HTERT RPE-1 (cell line): ENCODE results near the gene S100A3.
"Not testable (repeated sequence)": the region's sequence is repeated elsewhere in the genome, so short reads cannot be mapped to it uniquely, and the experiment has no call there.

Source experiments
- in situ Hi-C: fragments of 300-500 bp; cut with MboI; formaldehyde crosslinking; loops from 4 replicates; pipeline ENCODE4 v1.14.3; 2020; ENCODE audit warnings: low sequenced_read_pairs

The S100A3 gene

DNA sequence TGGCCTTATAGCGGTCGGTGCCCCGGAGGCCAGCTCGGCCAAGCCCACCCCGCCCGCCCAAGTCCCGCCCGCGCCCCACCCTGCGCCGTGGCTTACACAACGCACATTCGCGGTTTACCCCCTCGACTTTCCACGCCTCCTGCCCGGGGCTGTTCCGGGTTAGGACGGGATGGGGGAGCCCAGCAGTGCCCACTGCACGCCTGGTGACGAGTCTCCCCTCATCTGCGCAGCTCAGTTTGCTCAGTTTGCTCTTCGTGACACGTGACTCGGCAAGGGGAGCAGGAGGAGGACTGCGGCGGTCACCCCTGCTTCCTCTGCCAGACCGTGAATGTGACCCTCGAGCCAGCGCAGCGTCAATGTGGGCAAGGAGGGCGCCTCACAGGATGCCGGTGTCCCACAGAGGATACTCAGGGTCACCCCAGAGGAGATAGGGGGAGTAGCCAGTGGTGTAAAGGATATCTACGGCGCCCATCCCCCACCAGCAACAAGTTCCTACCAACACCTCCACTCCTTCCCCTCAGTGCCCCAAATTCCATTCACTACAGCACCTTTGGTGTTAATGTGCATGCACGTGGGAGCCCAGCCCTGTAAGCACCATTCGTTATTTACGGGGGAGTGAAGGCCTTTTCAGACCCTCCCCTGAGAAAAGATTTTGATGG lies 12.9 kb downstream of the S100A3 start:
- in situ Hi-C loops, result no loop called here

DNA sequence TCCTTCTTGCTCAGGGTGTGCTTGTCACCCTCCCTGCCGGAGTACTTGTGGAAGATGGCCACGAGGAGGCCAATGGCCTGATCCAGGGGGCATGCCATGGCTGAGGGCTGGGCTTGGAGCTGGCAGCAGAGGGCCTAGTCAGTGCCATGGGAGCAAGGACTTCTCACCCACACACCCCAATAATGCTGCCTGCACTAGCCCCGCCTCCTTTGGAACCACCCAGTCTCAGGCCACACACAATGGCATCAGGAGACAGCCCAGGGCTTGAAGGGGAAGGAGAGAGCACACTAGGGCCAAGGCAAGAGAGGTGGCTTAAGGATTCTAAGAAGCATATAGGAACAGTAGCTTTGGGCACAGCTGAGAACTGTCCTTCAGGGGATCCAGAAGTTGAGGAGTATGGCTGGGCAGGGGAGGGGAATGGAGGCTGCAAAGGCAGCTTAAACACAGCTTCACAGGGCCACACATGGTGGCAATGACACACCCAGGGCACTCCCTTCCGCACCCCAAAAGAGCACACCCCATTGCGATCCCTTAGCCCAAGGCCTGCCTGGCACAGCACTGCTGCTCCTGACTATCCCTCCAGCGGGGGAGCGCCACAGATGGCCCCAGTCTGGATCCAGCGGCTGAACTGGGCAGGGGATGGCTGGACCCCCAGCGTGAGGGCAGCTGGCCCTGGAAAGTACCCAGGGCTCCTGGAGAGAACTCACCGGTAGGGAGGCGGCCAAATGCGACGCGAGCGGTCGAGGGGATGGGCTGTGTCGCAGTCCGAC lies 13.6 kb downstream of the S100A3 start, which contains the start of gene S100A6:
Gene S100A6, minus strand, starts transcription at position 750 of the 770 bp plus-strand sequence. Its CDS starts 652 bp downstream, at position 98.
- in situ Hi-C loops, result no loop called here

DNA sequence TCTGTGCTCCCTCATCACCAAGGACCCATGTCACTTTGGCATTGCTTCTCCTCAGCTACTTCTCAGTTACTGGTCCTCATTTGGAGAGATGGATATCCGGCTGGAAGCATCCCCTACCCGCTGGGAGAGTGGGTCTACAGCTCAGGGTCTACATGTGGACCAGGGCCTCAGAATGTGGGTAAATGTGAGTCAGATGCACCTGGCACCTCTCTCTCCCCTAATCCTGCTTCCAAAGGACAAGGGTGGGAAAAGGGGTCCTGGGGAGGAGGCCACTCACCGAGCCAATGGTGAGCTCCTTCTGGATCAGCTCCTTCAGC lies 14.2 kb downstream of the S100A3 start:
- in situ Hi-C loops, result no loop called here

DNA sequence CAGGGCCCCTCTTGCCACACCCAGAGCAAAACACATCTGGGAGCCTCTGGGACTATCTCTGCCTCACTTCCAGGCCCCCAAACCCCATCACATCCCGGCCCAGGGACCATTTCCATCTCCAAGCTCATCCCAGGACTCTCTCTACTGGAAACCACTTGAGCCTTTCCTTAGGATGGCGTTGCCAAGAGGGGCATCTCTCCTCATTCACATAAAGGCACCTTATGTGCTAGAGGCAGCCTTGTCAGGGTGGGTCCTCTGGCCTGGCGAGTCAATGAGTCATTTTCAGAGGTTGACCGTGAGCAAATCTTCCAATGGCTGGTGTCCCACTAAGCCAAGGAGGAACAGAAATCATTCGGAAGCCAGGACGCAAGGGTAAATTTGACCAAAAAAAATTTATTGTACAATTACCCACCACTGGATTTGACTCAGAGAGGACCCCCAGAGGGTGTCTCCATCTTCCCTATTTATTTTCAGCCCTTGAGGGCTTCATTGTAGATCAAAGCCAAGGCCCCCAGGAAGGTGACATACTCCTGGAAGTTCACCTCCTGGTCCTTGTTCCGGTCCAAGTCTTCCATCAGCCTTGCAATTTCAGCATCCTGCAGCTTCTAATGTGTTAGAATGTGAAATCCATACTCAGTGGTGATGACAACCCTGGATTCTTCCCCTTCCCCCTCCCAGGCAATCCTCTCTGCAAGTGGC lies 14.7 kb downstream of the S100A3 start:
- in situ Hi-C loops, result no loop called here

DNA sequence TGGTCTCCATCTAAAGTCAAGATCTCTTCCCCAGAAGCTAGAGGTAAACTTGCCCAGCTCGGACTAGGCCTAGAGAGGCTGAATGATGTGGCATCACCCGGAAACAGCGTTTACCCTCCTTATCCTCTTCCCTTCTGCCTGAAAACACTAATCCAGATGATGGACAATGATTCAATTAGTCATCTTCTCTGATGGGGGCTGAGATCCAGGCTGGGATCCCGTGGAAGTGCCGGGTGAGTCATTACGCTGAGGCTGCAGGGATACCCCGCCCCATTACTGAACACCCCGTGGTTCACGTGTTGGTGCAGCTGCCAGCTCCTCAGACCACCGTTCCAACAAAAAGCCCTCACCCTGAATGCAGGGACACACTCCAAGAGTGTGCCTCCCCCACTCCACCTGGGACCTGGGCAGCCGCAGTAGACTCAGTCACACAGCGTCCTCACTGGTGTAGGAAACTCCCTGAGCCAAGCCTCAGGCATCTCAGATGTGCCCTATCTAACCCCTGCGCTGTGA lies 15.3 kb downstream of the S100A3 start:
- in situ Hi-C loops, result no loop called here

DNA sequence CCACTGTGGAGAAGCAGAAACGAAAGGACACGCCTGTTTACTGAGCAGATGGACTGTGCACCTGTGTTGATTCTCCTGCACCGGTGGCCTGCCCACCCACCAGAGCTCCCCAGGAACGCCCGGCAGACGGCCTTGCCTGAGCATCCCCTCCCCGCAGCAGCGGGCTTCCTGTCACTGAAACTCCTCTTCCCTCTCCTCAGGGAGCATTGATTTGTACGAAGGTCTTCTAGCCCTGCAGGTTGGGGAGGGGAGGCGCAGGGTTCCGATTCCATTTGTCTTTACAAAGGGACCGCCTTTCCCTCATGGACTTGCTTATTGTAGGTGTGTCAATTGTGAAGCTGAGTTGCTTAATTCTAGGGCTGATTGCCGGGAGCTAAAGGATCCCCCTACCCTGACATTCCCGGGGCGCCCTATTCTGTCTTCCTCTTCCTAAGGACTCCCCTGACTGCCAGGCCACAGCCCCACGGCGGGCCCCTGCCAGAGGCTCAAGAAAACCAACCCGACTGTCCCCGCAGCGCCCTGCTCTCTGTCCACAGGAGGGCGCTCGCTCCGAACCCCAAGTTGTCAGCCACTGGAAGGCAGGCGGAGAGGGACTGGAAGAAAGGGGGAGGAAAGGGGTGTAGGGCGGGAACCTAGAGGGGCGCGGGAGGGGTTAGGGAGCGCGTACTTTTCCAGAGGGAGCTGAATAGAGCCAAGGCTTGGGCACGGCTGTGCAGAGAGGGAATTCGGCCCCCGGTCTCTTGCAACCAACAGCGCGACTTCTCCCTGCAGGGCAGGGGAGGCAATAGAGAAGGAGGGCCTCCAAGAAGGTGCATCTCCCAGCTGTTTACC lies 16.1 kb downstream of the S100A3 start:
- in situ Hi-C loops, result no loop called here

DNA sequence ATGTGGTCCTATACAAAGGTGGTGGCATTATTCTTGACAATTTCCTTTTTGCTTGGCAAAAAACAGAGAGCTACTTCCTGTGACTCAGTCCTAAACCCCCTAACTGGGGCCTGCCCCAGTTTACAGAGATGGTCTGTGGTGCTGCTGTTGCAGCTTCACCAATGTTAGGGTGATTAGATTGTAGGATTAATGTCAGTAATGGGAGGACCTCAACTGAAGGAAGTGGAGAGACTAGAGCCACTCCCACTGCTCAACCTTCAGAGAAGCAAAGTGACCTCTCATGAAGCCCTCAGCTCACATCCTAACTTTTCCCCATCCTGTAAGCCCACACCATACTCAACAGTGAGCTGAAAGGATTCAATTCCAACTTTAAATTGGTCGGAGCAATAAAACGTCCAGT lies 16.9 kb downstream of the S100A3 start:
- in situ Hi-C loops, result no loop called here

DNA sequence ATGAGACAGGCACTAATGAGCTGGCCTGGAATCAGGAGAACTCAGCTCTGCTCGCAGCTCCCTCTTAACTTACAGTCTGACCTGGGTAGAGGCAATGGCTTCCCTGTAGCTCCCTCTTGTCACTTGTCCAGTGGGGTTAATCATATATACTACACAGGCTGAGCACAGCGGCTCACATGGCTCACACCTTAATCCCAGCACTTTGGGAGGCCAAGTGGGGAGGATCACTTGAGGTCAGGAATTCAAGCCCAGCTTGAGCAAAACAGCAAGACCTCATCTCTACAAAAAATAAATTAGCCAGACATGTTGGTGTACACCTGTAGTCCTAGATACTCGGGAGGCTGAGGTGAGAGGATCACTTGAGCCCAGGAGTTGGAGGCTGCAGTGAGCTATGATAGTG lies 17.4 kb downstream of the S100A3 start:
- in situ Hi-C loops, result no loop called here

DNA sequence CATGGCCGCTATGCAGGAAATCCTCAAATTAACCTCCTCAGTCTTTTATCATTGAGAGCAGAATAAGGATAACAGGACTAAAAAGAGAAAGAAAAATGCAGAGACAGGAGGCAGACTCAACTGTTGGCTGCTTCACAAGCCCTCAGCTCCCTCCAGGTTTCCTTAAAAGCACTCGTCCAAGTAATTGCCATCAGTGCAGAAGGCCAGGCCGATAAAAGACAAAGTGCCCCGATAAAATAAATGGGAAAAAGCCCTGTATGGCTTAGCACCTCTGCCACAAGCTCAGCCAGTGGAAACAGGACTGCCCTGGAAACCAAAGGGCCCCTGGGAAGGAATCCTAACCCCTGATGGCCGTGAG lies 21.4 kb downstream of the S100A3 start:
- in situ Hi-C loops, result no loop called here

DNA sequence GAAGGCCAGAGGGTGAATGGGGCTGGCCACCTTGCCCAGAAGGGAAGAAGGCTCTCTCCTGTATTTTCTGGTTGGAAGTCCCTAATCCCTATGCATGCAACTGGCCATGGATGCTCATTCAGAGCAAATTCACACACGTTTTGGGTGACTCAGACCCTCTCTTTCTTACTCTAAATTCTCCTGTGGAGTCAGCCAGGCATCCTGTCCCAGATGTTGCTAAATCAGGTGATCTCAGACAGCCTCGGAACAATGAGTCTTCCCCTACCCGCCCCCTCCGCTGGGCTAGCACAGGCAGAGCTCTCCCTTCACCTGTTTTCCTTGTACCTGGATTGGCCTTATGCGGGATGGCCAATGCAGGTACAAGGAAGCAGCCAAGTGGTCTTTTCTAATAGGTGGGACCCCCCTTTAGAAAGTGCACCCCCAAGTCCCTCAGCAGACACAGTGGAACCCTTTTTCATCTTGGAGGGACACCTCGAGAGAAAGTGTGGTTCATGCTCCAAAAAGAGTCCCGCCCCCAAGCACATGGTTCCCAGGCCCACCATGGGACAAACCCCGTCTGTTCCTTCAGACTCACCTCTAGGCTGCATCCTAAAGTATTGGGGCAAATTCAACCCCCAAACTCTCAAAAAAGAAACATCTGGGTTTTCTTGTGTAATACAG lies 21.9 kb downstream of the S100A3 start:
- in situ Hi-C loops, result no loop called here

DNA sequence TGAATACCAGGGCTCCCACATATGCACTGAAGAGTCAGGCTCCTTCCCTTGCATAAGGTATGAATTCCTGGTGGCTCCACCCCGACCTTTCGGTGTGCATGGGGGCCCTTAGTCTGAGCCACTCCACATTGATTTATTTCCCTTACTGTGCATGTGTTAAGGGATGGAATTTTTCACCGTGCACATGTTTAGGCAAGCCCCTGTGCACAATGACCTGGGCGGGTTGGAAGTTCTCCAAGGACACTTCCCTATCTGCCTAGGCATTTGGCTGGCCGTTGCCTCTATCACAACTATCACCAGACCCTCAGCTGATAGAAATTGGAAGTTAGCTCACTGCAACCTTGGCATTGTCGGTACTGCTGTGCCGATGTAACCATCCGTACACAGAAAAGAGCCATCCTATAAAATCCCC lies 22.9 kb downstream of the S100A3 start:
- in situ Hi-C loops, result no loop called here

DNA sequence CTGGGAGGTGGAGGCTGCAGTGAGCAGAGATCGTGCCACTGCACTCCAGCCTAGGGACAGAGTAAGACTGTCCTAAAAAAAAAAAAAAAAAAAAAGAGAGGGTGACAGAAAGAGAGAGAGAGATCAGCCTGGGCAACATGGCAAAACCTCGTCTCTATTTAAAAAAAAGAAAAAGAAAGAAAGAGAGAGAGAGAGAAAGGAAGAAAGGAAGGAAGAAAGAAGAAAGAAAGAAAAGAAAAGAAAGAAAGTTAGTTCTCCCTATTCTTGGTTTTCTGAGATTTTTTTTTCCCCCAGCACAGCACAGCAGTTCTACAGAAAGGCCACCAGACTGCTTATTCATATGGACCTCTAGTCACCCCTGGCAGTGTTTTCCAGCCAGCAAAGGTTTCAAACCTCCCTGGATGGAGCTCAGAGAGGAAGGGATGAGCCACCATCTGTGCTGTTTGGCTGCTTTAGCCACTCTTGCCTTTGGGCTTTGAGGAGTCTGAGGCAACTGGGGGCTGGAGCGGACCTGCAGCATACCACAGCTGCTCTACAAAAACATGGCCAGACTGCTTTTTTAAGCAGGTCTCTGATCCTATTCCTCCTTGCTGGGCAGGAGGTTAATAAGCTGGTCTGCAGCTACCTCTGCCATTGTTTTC lies 23.9 kb downstream of the S100A3 start:
- in situ Hi-C loops, result no loop called here

DNA sequence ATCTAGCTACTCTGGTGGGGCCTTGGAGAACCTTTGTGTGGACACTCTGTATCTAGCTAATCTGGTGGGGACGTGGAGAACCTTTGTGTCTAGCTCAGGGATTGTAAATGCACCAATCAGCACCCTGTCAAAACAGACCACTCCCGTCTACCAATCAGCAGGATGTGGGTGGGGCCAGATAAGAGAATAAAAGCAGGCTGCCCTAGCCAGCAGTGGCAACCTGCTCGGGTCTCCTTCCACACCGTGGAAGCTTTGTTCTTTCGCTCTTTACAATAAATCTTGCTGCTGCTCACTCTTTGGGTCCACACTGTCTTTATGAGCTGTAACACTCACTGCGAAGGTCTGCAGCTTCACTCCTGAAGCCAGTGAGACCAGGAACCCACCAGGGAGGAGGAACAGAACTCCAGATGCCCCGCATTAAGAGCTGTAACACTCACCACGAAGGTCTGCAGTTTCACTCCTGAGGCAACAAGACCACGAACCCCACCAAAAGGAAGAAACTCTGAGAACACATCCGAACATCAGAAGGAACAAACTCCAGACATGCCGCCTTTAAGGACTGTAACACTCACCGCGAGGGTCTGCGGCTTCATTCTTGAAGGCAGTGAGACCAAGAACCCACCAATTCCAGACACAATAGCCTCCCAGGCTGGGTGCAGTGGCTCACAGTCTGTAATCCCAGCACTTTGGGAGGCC lies 26.6 kb downstream of the S100A3 start:
- in situ Hi-C loops, result not testable (repeated sequence)

DNA sequence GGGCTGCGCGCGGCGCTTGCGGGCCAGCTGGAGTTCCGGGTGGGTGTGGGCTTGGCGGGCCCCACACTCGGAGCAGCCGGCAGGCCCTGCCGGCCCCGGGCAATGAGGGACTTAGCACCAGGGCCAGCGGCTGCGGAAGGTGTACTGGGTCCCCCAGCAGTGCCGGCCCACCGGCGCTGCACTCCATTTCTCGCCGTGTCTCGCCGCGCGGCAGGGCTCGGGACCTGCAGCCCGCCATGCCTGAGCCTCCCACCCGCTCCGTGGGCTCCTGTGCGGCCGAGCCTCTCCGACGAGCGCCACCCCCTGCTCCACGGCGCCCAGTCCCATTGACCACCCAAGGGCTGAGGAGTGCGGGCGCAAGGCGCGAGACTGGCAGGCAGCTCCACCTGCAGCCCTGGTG lies 27.2 kb downstream of the S100A3 start:
- in situ Hi-C loops, result not testable (repeated sequence)

DNA sequence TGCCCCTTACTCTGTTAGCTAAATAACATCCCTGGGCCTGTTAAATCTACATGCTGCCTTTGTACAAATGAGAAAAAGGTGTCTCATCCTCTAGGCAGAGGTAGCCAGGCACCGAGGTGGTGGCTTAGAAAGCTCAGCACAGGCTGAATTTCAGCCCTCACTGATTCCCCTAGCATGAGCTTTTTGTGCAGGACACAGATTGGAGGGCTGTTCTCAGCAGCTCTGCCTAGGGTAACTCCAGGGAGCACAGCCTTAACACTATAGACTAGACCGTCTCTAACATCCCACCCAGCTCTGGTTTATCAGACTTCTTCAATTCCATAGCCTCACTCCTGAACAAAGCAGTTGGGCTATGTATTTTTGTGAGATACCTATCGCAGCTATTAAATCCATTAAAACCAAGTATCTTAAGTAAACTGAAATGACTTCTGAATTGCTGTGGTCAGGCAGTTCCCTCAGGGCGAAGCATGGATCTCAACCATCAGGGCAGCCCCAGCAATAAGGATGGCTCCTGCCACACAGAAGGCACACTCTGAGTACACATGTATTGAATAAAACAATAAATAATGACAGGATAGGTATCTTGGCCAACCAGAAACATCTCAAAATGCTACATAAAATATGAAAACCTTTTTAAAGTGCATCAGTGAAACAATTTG lies 28.1 kb downstream of the S100A3 start:
- in situ Hi-C loops, result no loop called here

DNA sequence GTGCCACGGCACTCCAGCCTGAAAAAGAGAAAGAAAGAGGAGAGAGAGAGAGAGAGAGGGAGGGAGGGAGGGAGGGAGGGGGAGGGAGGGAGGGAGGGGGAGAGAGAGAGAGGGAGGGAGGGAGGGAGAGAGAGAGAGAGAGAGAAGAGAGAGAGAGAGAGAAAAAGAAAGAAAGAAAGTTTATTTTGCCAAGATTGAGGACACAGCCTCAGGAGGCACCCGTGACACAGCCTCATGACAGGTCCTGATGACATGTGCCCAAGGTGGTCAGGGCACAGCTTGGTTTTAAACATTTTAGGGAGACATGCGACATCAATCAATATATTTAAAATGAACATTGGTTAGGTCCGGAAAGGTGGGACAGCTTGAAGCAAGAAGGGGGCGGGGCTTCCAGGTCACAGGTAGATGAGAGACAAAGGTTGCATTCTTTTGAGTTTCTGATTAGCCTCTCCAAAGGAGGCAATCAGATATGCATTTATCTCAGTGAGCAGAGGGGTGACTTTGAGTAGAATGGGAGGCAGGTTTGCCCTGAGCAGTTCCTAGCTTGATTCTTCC lies 28.8 kb downstream of the S100A3 start:
- in situ Hi-C loops, result not testable (repeated sequence)

DNA sequence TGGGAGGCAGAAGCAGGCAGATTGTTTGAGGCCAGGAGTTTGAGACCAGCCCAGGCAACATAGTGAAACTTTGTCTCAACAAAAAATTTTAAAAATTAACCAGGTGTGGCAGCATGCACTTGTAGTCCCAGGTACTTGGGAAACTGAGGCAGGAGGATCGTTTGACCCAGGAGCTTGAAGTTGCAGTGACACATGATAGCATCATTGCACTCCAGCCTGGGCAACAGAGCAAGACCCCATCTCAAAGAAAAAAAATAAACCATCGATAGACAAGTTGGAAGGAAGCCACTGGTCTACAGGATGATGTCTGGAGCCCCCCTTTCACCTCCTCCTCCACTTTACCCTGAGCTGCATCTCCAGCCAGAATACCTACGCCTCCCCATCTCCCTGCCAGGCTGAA lies 29.8 kb downstream of the S100A3 start:
- in situ Hi-C loops, result no loop called here

DNA sequence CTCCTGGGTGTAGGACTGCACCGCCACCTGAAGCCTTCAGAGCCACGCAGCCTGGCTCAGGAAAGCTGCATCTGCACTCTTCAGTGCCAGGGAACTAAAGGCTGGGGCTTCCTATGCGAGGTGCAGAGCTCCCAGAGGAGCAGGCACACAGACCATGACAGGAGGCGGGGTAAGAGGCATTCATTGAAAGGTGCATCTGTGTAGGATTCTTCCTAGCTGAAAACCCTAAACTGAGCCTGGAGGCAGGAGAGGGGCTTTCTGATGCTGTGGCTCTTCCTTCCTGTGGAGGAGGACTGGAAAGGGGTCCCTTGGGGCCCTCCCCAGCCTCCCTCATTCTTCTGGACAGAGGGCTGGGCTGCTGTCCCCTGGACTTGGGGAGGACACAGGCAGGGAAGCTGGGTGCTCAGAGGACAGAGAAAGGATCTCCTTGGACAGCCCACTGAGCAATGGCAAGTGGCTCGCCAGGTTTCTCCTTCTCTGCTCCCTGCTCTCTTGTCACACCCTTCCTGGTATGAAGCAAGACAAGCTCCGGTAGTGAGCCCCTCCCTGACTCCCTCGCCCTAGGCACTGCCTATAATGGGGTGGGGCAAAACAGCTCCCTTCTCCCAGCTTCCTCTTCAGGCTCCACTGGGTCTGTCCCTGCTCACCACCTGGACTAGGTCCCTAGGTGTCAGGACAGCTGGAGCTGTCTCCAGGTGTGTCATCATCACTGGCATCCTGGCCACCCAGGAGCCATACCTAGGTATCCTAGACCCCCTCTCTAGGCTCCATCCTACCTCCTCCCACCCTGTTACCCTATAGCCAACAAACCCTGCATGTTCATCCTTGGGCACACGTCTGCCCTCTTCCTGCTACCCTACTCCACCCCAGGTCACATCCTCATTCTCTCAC lies 33.3 kb downstream of the S100A3 start:
- in situ Hi-C loops, result no loop called here
